ENCODE results near the gene ATP6V0C. TPM values are rescaled to one million over a fixed set of nuclear protein-coding genes. Genes with fewer than 3 reads are reported as not detected.

Gene ATP6V0C
- total RNA-seq, 1 experiment from 2014 or later, result 249 TPM

GRCh38 chr16:2505695-2506094, 8.1 kb upstream of the ATP6V0C start:
- Histone ChIP-seq H3F3A (ENCODE audit: insufficient read depth, low read depth) (peaks cover 24% of the 10 kb centered on the region), H4K20me1 (ENCODE audit: insufficient read depth) (no peaks in the 10 kb centered on the region), H3K9me3 (ENCODE audit: insufficient read depth, low read depth) (no peaks in the 10 kb centered on the region), H3K36me3 (ENCODE audit: low read depth) (no peaks in the 10 kb centered on the region), H3K27me3 (ENCODE audit: insufficient read depth, low read depth) (no peaks in the 10 kb centered on the region), H2AFZ (no peak overlapping the region), H3K4me3 (no peak overlapping the region), H3K4me1 (replicated peaks; ENCODE audit: insufficient read depth) (0 out of 2 replicates have a peak, but pooled peaks cover 5% of the 10 kb centered on the region), H3K4me2 (no peak overlapping the region), H3K9me2 (ENCODE audit: insufficient read depth) (no peaks in the 10 kb centered on the region), H3K27ac (no peak overlapping the region), H3K79me2 (ENCODE audit: low read depth) (no peaks in the 10 kb centered on the region)
- ChIA-PET POLR2A (ENCODE audit: unreplicated experiment) (interaction anchor here (0.6 kb wide), 1 partner anchor 195 kb away, joined by 3 read pairs; no protein-coding TSS in a partner anchor), CTCF (no interaction called here)
- BruUV-seq (replicated peaks), result no TSS peak
- TF ChIP-seq CTCF (conservative IDR thresholded peaks at IDR 0.05), result no peak
- TF ChIP-seq EZH2 (IDR thresholded peaks at IDR 0.05; ENCODE audit: low read depth), result no peak
- DNase-seq, result no peak
- intact Hi-C loops (cut with micrococcal nuclease; ENCODE audit: unreplicated experiment), result no loop called here

- no peaks in the 10 kb centered on the region for H4K20me1 ChIP-seq (ENCODE audit: insufficient read depth)
- POLR2A ChIA-PET (ENCODE audit: unreplicated experiment), result no interaction called here
- BruUV-seq (replicated peaks), result no TSS peak
- H3F3A ChIP-seq (ENCODE audit: insufficient read depth, low read depth), result peaks cover 24% of the 10 kb centered on the region
- H3K27me3 ChIP-seq (ENCODE audit: insufficient read depth, low read depth), result no peaks in the 10 kb centered on the region
- CTCF ChIA-PET, result no interaction called here
- no peaks in the 10 kb centered on the region for H3K79me2 ChIP-seq (ENCODE audit: low read depth)
- no peaks in the 10 kb centered on the region for H3K9me2 ChIP-seq (ENCODE audit: insufficient read depth)
- H3K4me2 ChIP-seq, result no peak overlapping the region
- intact Hi-C loops (cut with micrococcal nuclease; ENCODE audit: unreplicated experiment), result no loop called here
- no peaks in the 10 kb centered on the region for H3K9me3 ChIP-seq (ENCODE audit: insufficient read depth, low read depth)
- no peak overlapping the region for H3K4me3 ChIP-seq
- no peak overlapping the region for H2AFZ ChIP-seq
- DNase-seq, result no peak
- TF ChIP-seq EZH2 (IDR thresholded peaks at IDR 0.05; ENCODE audit: low read depth) (no peak), CTCF (conservative IDR thresholded peaks at IDR 0.05) (no peak)
- H3K4me1 ChIP-seq (replicated peaks; ENCODE audit: insufficient read depth), result 0 out of 2 replicates have a peak, but pooled peaks cover 5% of the 10 kb centered on the region
- no peaks in the 10 kb centered on the region for H3K36me3 ChIP-seq (ENCODE audit: low read depth)
- no peak overlapping the region for H3K27ac ChIP-seq
Measured at GRCh38 chr16:2507052-2507659, 6.6 kb upstream of the ATP6V0C start.

- H3K4me3 ChIP-seq, result no peak overlapping the region
- no peaks in the 10 kb centered on the region for H4K20me1 ChIP-seq (ENCODE audit: insufficient read depth)
- no peak for DNase-seq
- H3K4me1 ChIP-seq (replicated peaks; ENCODE audit: insufficient read depth), result 0 out of 2 replicates have a peak, but pooled peaks cover 5% of the 10 kb centered on the region
- H3K9me3 ChIP-seq (ENCODE audit: insufficient read depth, low read depth), result no peaks in the 10 kb centered on the region
- no peaks in the 10 kb centered on the region for H3K9me2 ChIP-seq (ENCODE audit: insufficient read depth)
- intact Hi-C loops (cut with micrococcal nuclease; ENCODE audit: unreplicated experiment), result no loop called here
- no TSS peak for BruUV-seq (replicated peaks)
- H2AFZ ChIP-seq, result no peak overlapping the region
- H3K36me3 ChIP-seq (ENCODE audit: low read depth), result no peaks in the 10 kb centered on the region
- TF ChIP-seq EZH2 (IDR thresholded peaks at IDR 0.05; ENCODE audit: low read depth) (no peak), CTCF (conservative IDR thresholded peaks at IDR 0.05) (no peak)
- no peaks in the 10 kb centered on the region for H3K79me2 ChIP-seq (ENCODE audit: low read depth)
- no peak overlapping the region for H3K4me2 ChIP-seq
- ChIA-PET POLR2A (ENCODE audit: unreplicated experiment) (no interaction called here), CTCF (no interaction called here)
- no peak overlapping the region for H3K27ac ChIP-seq
- H3K27me3 ChIP-seq (ENCODE audit: insufficient read depth, low read depth), result no peaks in the 10 kb centered on the region
- peaks cover 22% of the 10 kb centered on the region for H3F3A ChIP-seq (ENCODE audit: insufficient read depth, low read depth)
Measured at GRCh38 chr16:2507665-2508064, 6.1 kb upstream of the ATP6V0C start.

Data from PC-9 (cell line).